B cell (primary cell): Measurements from ENCODE around the gene UBXN2A. TPM values are rescaled to one million over a fixed set of nuclear protein-coding genes. Genes with fewer than 3 reads are reported as not detected.

Experiments
- ATAC-seq: fragments of 200-7000 bp; cut with Tn5 transposase; one replicate; pipeline ENCODE4 v1.10.0; 2021; ENCODE audit warnings: low read depth, mild to moderate bottlenecking, moderate number of reproducible peaks, moderate library complexity
- CTCF ChIA-PET: fragments of 350-600 bp; sonication (Branson Sonifier 250); formaldehyde crosslinking; loops from one replicate; lab custom pipeline; 2021; ENCODE audit warnings: antibody characterized with exemption, inconsistent platforms; lab: Charles Lee
- POLR2A ChIA-PET: fragments of 350-600 bp; sonication (Branson Sonifier 250); formaldehyde crosslinking; loops from one replicate; lab custom pipeline; 2021; ENCODE audit warnings: antibody characterized with exemption; lab: Charles Lee
- DNase-seq: peaks from one replicate; pipeline ENCODE4 v3.0.0; 2013
- H2AFZ ChIP-seq: 2 replicates; pipeline ENCODE4 v1.6.1; 2012; ENCODE audit warnings: mild to moderate bottlenecking, low read depth, low read length; ENCODE audit not compliant: insufficient read depth, poor library complexity, severe bottlenecking
- H3K27ac ChIP-seq, 2 donors: 1 replicate in 1 of 2; 2 replicates in 1 of 2; pipeline ENCODE4 v1.5.1; 2012 to 2013; ENCODE audit warnings: low read length in 2 of 2, mild to moderate bottlenecking in 2 of 2, moderate library complexity in 1 of 2
- H3K27me3 ChIP-seq, 4 experiments: fragments of 200-600 bp in 1 of 4; sonication (generic) in 1 of 4; replicated peaks in 1 of 4; 1 replicate in 2 of 4; 2 replicates in 2 of 4; pipeline versions ENCODE4 v1.6.1 to v1.7.0; 2013 to 2016; ENCODE audit warnings: low read length in 3 of 4, mild to moderate bottlenecking in 2 of 4, mixed read lengths in 1 of 4, moderate library complexity in 1 of 4; ENCODE audit not compliant: insufficient read depth in 4 of 4, control insufficient read depth in 3 of 4; ENCODE audit errors: control extremely low read depth in 1 of 4
- H3K36me3 ChIP-seq, 2 experiments: replicated peaks in 1 of 2; 1 replicate in 1 of 2; 2 replicates in 1 of 2; pipeline versions ENCODE4 v1.6.1 to v1.7.1; 2013; ENCODE audit warnings: low read length in 1 of 2; ENCODE audit not compliant: insufficient read depth in 2 of 2, control insufficient read depth in 1 of 2; ENCODE audit errors: control extremely low read depth in 1 of 2, extremely low read depth in 1 of 2
- H3K4me1 ChIP-seq, 2 donors: fragments of 200-600 bp in 1 of 2; sonication (generic) in 1 of 2; 1 replicate in 1 of 2; 2 replicates in 1 of 2; pipeline versions ENCODE4 v1.5.1 to v1.6.1; 2013 to 2017; ENCODE audit warnings: low read length in 2 of 2; ENCODE audit not compliant: control insufficient read depth in 2 of 2, insufficient read depth in 2 of 2
- H3K4me2 ChIP-seq: replicated peaks from 2 replicates; pipeline ENCODE3; 2012; ENCODE audit warnings: mild to moderate bottlenecking, low read depth, low read length; ENCODE audit not compliant: poor library complexity, severe bottlenecking
- H3K4me3 ChIP-seq, 5 experiments: fragments of 200-600 bp in 1 of 5; sonication (generic) in 1 of 5; 1 replicate in 3 of 5; 2 replicates in 2 of 5; pipeline versions ENCODE4 v1.5.1 to v1.7.0; 2011 to 2016; ENCODE audit warnings: low read length in 4 of 5, mild to moderate bottlenecking in 4 of 5, low read depth in 2 of 5, control low read depth in 1 of 5, moderate library complexity in 1 of 5; ENCODE audit not compliant: insufficient read depth in 1 of 5; ENCODE audit errors: control extremely low read depth in 1 of 5, extremely low read depth in 1 of 5
- H3K79me2 ChIP-seq: fragments of 200-600 bp; sonication (generic); one replicate; pipeline ENCODE4 v1.6.0; 2016; ENCODE audit warnings: low read length; ENCODE audit not compliant: control insufficient read depth, insufficient read depth
- H3K9ac ChIP-seq: fragments of 200-600 bp; sonication (generic); 2 replicates; pipeline ENCODE4 v1.6.1; 2017; ENCODE audit warnings: mild to moderate bottlenecking, low read length, moderate library complexity
- H3K9me3 ChIP-seq, 3 donors: one replicate each; pipeline versions ENCODE4 v1.6.1 to v1.7.1; 2013; ENCODE audit warnings: low read length in 2 of 3; ENCODE audit not compliant: control insufficient read depth in 2 of 3, insufficient read depth in 1 of 3; ENCODE audit errors: control extremely low read depth in 1 of 3
- H4K20me1 ChIP-seq: 2 replicates; pipeline ENCODE4 v1.6.0; 2012; ENCODE audit warnings: mild to moderate bottlenecking, low read length; ENCODE audit not compliant: insufficient read depth, control insufficient read depth, poor library complexity, severe bottlenecking
- H3K27ac Mint-ChIP-seq: one replicate; pipeline ENCODE4 v1.8.0; 2021; ENCODE audit warnings: mixed read lengths
- H3K27me3 Mint-ChIP-seq: one replicate; pipeline ENCODE4 v1.8.0; 2021; ENCODE audit warnings: mixed read lengths
- H3K4me1 Mint-ChIP-seq: one replicate; pipeline ENCODE4 v1.8.0; 2021; ENCODE audit warnings: mixed read lengths
- H3K4me3 Mint-ChIP-seq: one replicate; pipeline ENCODE4 v1.8.0; 2021; ENCODE audit warnings: mixed read lengths
- H3K9me3 Mint-ChIP-seq: one replicate; pipeline ENCODE4 v1.8.0; 2022; ENCODE audit warnings: mixed read lengths; ENCODE audit not compliant: insufficient read depth
- CTCF ChIP-seq: fragments of 200-600 bp; IDR thresholded peaks from one replicate; pipeline ENCODE4 v1.8.0; 2022; ENCODE audit warnings: antibody characterized with exemption, mild to moderate bottlenecking
- EZH2 ChIP-seq: IDR thresholded peaks from 2 replicates; pipeline ENCODE4 v1.6.1; 2012; ENCODE audit warnings: borderline replicate concordance, low read depth, mild to moderate bottlenecking, moderate library complexity, low read length; ENCODE audit not compliant: insufficient read depth, poor library complexity, severe bottlenecking
- WGBS: methylation state at CpG from one replicate; pipeline ENCODE4 v1.1.5; 2013; ENCODE audit warnings: missing lambda C conversion rate; ENCODE audit not compliant: insufficient coverage; 5-methylcytosine and 5-hydroxymethylcytosine counted together
- intact Hi-C: fragments of 100-400 bp; cut with micrococcal nuclease; formaldehyde crosslinking; loops from one replicate; pipeline ENCODE4 v1.10.0; 2022
- polyA plus RNA-seq: library from polyadenylated mRNA; depleted of rRNA; stranded (reverse); fragments of >200 nt; gene quantifications from 2 replicates; pipeline ENCODE4 v1.2.3, GENCODE V29; 2012
- total RNA-seq, 2 donors: library from RNA; stranded (reverse); fragments of 120-200 nt in 1 of 2; gene quantifications; 1 replicate in 1 of 2; 2 replicates in 1 of 2; pipeline versions ENCODE4 v1.2.3 to v1.2.4, GENCODE V29; 2013 to 2022

Gene UBXN2A
- total and polyA plus RNA-seq, 2 donors (not counting 1 experiment from before 2014, with no cell fraction given), result 2.8 to 13.4 TPM

GRCh38 chr2:24007693-24008092 lies 67.4 kb downstream of the UBXN2A start:
- Histone ChIP-seq H2AFZ (no peak overlapping the region), H3K4me1 (peaks cover 13 to 15% of the 10 kb centered on the region in 2 donors), H3K27ac (no peak overlapping the region), H3K79me2 (no peaks in the 10 kb centered on the region), H3K36me3 (no peaks in the 10 kb centered on the region), H4K20me1 (no peaks in the 10 kb centered on the region), H3K27me3 (peaks cover 0 to 34% (median 15%) of the 10 kb centered on the region in 4 experiments), H3K9ac (no peak overlapping the region), H3K4me3 (no peak overlapping the region), H3K4me2 (no peak overlapping the region), H3K9me3 (peaks cover 0 to 10% (median 0%) of the 10 kb centered on the region in 3 donors)
- intact Hi-C loops, result no loop called here
- TF ChIP-seq EZH2 (no peak), CTCF (no peak)
- Mint-ChIP-seq H3K4me3 (no peak overlapping the region), H3K9me3 (no peaks in the 10 kb centered on the region), H3K4me1 (peaks cover 7% of the 10 kb centered on the region), H3K27me3 (peaks cover 21% of the 10 kb centered on the region), H3K27ac (no peak overlapping the region)
- no peak for ATAC-seq
- POLR2A ChIA-PET, result interaction anchor here (1.8 kb wide), 1 partner anchor 81 kb away, joined by 3 read pairs; the partner anchor contains the start of gene ATAD2B
- CTCF ChIA-PET, result no interaction called here
- DNase-seq, result no peak

DNA sequence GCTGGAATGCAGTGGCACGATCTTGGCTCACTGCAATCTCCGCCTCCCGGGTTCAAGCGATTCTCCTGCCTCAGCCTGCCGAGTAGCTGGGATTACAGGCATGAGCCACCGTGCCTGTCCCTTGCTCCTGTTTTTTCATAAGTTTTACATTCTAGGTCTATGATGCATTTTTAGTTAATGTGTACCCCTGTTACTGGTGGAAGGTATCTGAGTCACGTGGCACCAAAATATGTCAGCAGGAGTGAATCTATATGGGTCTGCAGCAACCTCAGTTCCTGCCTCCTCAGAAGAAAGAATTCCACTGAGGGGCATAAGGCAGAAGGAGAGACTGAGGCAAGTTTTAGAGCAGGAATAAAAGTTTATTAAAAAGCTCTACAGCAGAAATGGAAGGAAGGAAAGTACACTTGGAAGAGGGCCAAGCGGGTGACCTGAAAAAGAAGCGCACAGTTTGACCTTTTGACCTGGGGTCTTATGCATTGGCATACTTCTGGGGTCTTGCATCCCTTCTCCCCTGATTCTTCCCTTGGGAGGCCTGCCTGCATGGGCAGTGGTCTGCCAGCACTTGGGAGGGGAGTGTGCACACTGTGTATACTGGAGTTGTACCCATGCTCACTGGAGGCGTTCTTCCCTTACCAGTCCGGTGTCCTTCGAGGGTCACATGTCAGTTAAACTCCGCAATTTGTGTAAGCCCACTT lies 68.6 kb downstream of the UBXN2A start:
- H3K27me3 ChIP-seq, result peaks cover 0 to 34% (median 15%) of the 10 kb centered on the region in 4 experiments
- Mint-ChIP-seq H3K9me3 (no peaks in the 10 kb centered on the region), H3K27me3 (peaks cover 29% of the 10 kb centered on the region), H3K27ac (no peak overlapping the region), H3K4me1 (peaks cover 7% of the 10 kb centered on the region), H3K4me3 (peak overlapping the region; percentile 52)
- TF ChIP-seq CTCF (no peak), EZH2 (no peak)
- H4K20me1 ChIP-seq, result no peaks in the 10 kb centered on the region
- H3K36me3 ChIP-seq, result no peaks in the 10 kb centered on the region
- DNase-seq (no peak), ATAC-seq (no peak)
- intact Hi-C loops, result no loop called here
- H3K9me3 ChIP-seq, result peaks cover 0 to 10% (median 0%) of the 10 kb centered on the region in 3 donors
- 90% methylated on average over 11 of the region's 13 CpGs for WGBS
- ChIA-PET POLR2A (no interaction called here), CTCF (no interaction called here)
- no peak overlapping the region for H3K4me2 ChIP-seq
- no peak overlapping the region for H2AFZ ChIP-seq
- no peaks in the 10 kb centered on the region for H3K79me2 ChIP-seq
- H3K4me3 ChIP-seq, result no peak overlapping the region
- H3K4me1 ChIP-seq, result peaks cover 13 to 15% of the 10 kb centered on the region in 2 donors
- no peak overlapping the region for H3K27ac ChIP-seq
- H3K9ac ChIP-seq, result no peak overlapping the region
